Hepatic stellate cell (primary cell): Measurements from ENCODE around the gene ANO4.

Experiments
- DNase-seq: peaks from one replicate; pipeline ENCODE4 v3.0.0; 2011; ENCODE audit warnings: low spot score

The ANO4 gene

DNA sequence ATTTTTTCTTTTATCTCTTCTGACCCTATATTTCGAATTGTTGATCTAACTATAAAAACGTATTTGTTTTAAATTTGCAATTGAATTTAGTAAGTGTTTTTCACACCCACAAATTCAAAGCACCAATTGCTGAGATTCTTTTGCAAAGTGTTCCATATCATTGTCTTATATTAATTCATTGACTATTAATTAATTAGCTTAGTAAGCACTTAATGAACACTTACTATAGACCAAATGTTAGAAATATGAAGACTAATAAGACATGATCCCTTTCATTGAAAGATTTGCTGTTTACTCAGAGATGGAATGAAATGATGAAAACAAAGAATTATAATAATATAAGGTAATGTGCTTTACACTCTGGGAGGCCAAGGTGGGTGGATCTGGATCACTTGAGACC lies 14.2 kb downstream of the ANO4 start:
- DNase-seq: no peak

DNA sequence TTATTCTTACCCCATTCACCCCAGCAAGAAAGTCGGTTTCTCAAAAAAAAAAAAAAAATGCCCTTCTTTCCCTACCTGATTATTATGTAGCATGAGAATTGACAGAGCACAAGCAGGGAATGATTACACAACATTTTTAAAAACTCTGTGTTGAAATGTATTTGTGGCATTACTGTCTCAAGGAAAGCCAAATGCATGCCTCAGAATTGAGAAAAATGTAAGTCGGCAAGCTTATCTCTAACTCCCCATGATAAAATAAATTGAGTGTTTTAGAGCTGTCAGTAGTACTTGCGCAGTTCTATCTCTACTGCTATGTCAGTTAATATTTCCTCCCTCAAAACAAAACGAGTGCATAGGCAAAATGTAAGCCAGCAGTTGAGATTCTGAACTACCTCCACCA lies 25.7 kb downstream of the ANO4 start:
- DNase-seq: no peak

DNA sequence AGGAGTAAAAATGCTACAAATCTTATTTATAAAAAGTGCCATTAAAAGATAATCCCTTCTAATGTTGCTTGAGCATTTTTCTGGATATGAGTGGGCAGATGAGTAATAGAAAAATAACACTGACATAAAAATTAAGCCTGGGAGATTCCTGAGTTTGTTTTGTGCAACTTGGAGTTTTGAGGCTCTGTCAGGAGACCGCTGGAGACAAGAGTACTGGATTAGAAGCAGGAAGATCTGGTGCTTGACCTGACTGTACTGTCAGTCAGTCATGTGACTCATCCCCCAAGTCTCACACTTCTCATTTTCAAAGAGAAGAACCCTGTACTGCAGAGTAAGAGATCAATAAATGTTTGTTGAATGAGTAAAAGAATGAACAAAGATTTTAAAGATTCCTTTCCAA lies 29.4 kb downstream of the ANO4 start:
- DNase-seq: no peak

DNA sequence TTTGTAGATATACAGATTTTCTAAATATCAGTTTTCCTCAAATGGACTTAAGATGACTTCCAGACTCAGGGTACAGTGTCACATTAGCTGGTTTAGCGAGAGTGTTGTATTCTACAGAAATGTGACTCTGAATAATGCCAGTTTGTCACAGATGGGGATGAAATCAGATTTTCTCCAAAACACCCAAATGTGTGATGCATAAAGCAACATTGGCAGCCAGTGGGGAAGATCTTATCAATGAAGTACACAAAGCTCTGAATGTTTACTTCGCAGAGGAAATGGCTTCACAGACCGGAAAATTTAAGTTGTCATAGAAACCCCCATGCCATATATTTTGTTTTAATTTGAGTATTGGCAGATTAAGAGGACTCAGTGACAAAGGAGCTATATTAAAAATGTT lies 29.9 kb downstream of the ANO4 start:
- DNase-seq: no peak

DNA sequence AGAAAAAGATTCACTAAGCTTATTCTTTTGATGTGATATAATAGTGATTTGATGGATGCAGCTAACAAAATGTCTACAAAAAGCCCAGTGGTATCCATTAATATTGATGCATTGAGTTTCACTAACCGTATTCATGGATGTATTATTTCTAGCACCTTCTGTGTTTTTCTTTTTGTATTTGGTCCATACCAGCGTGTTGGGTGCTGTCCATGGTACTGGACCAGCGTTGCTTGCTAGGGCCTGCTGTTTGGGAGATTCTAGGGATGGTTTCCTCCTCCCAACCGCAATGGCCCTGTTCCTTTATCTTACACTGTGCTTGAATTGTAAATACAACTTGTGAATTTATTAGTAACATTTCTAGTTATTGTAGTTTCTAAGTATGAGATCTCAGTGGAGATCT lies 31.7 kb downstream of the ANO4 start:
- no peak for DNase-seq

DNA sequence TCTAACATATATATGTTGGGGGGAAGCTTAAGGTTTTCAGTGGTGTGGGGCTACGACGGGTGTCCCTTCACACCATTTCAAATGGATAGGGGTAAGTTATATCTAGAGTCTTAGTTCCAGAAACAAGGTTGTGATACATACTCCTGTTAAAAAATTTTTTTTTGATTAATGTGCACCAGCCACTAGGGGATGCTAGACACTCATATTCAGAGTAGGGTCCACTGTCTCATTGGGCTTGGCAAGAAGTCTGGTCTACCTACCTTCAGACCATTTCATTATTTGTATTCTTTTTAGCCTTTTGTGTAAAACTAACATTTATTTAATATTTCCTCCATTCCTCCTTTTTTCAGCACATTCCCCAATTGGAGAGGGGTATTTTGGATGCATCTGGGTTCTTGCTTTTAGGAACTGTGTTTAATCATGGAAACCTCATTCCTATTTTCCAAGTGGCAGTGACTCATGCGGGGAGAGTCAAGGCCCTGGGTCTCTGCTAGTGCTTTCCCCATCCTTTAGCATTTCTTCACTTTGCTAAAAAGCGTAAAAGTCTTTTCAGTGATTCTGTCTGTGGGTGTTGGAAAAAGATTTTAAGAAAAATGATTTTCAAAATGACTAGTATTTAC lies 33.4 kb downstream of the ANO4 start:
- DNase-seq: no peak

DNA sequence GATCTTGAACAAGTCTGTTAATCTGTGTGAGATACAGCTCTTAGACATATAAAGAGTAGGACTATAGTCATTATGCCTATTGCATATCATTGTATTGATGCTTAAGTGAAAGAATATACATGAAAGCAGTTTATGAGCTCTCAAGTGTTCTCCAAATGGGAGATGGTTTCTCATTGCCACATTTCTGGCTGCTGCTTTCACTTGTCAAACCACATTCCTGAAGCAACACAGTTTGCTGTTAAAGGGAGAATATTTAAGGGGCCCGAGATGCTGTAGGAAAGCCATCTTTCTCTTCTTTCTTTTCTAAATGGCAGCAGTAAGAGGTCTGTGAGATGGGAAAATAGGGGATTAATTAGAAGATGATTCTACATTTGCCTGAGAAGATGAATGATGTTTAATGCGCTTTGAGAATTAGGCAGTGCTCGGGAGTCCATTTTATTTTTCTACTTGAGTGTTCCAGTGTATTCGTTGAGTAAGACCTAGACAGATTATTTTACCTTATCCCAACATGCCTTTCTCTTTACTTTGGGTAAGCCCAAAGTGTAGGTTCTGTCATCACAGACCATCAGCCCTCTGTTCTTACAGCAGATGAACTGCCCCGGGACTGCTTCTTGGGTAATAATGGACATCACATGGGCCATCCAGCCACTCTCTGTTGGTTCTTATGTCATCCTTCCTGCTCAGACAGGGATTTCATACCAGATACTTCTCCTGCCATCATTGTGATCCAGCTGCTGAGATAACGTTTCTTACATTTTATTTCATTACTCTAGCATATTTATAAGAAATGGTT lies 35.6 kb downstream of the ANO4 start:
- no peak for DNase-seq

DNA sequence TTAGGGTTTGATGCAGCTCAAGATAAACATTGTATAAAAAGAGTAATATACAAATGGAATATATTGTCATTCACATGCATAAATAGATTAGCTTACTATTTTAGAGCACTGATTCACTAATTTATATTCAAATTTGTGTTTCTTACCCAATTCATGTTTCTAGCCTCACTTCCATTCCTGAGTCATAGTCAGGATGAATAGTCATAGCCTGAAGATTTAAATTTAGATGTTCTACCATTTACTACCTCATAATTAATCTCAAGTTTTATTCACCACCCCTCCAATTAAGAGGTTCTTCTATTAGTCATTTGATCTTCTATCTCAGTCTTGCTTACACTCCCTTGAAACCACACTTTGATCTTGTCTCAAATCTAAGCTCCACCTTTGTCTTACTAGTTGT lies 38.7 kb downstream of the ANO4 start:
- DNase-seq: no peak

DNA sequence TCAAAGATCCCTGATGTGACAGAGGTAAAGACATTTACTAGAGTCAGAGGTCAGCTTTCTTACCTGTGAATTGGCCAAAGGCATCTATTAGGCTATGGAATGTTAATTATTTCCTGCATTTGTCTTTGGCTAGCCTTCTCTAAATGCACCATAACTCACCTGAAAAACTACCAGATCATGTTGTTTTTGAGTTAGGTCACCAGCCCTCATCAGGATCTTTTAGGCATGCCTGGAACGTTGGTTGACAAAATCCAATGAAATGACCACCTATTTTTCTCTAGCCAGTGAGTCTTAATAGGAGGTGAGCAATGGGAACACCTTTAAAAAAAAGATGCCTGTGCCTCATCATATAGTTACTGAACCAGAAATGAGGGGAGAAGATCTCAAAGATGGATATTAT lies 46.2 kb downstream of the ANO4 start:
- DNase-seq: no peak

DNA sequence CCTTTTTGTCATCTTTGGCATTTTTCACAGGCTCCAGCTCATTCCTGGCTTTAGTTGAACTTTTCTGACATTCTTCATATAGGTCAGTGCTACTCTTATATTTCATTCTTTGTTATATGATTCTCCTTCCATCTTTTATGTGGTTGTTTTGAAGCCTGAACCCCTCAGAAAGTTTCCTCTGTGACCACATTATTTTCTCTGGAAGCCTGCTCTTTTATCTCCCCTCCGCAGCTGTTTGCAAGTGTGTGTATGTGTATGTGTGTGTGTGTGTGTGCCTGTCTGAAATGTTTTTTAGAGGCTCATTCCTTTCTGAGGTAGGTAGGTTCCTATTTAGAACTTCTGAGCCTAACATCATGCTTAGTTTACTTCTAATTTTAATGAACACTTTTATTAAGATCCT lies 47.6 kb downstream of the ANO4 start:
- no peak for DNase-seq

DNA sequence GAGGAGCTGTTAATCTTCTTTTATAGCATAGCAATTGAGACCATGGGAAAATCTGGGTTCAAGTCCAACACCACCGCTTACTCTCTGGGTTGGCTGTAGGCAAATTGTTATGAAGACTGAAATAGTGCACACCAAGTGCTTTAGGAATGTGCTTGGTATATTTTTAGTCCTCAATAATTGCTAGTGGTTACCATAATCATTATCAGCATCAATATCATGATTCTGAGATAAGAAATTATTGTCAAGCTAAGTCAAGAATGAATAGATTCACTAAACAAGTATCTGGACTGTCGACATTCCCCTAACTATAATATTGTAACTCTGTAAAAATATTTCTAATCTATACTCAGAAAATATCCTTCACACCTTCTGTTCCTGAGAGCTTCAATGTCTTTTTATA lies 48.5 kb downstream of the ANO4 start:
- DNase-seq: no peak

DNA sequence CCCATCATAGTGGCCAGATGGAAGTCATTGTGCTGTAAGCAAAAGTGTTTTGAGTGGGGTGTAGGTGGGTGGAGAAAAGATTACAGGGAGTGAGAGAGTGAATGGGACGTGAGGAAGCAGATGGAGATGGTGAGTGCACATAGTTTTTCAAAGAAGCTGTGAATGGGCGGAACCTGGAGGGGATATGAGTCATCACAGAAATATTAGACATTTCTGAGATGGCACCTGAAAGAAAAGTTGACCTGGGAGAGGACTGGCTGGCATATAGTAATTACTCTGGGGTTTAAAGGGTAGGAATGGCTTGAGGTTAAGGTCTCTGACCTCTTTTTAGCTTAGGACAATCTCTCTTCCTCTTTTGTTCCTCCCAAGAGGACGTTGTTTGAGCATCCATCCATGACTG lies 50.5 kb downstream of the ANO4 start:
- DNase-seq: no peak

DNA sequence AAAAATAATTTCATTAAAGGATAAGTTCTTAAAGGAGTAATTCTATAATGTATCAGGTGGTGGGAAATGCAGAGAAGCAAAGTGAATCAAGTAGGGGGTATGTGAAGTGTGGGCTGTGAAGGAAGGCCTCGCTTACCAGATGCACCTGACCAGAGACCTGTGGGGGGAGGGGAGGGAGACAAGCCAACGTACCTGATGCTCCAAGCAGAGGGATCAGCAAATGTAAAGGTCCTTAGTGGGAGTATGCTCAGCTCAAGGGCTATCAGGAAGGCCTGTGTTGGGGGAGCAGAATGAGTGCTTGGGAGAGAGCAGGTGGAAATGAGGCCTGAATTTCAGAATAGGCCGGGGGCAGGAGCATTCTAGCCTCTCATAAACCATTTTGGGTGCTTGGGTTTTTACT lies 57.1 kb downstream of the ANO4 start:
- DNase-seq: no peak

DNA sequence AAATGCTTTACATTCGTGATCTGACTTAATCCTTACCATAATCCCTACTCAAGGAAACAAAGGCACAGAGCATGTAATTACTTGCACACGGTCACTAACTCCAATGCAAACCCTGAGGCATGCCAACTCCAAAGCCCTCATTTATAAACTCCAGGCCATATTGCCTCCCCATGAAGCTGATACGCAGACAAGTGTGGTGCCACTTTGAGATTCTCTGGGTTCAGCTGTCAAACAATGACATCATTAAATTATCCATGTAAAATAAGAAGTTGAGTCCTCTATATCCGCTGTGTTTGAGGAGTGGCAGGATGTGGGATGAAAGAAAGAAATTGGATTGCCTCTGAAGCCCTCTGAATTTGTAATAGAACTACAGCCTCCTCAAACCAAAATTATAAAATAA lies 62.8 kb downstream of the ANO4 start:
- DNase-seq: no peak

DNA sequence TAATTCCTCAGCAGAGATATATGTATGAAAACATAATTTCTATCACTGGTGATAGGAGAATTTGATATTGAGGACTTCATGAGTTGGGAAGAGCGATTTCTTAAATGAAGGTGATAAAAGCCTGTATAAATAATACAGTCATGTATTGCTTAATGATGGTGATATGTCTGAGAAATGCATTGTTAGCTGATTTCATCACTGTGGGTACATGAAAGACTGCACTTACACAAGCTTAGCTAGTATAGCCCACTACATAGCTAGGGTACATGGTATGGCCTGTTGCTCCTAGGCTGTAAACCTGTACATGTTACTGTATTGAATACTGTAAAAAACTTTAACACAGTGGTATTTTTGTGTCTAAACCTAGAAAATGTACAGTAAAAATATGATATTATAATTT lies 63.4 kb downstream of the ANO4 start:
- no peak for DNase-seq

DNA sequence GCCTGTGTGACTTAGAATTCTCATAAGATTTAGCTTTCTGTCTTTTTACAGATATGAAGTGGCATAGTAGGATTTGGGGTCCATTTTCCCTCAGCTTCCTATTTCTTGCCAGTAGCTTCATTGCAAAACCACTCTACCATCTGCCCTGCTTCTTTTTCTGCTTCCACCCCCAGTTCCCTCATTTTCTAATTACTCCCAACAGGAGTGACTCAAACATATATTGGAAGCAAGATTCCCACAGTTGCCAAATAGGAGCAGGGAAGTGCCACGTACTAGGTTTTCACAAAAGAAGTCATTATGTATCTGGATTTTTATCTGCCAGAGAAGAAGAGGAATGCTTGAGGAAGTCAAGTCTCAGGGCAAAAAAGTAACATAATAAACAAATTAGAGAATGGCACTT lies 64.1 kb downstream of the ANO4 start:
- no peak for DNase-seq

DNA sequence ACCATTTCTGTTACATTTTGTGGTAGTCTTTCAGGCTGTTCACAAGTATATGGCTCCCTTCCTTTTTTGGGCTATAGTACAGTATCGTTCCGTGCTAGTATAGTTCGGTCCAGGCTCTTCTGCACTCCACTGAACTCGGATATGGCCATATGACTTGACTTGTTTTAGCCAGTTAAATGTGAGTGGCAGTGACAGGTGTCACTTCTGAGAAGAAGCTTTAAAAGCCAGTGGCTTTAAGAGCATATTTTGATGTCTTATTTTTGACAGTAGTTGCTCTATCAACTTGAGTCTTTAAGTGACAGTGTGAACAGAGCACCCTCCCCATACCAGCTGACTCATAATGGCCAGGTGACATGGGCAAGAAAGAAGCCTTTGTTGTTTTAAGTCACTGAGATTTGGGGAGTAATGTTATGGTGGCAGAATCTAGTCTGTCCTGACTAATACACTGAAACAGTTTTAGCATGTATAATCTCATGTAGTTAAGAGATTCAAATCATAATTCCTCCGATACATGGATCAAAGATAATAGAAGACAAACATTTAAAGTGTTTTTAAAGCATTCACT lies 64.6 kb downstream of the ANO4 start:
- no peak for DNase-seq

DNA sequence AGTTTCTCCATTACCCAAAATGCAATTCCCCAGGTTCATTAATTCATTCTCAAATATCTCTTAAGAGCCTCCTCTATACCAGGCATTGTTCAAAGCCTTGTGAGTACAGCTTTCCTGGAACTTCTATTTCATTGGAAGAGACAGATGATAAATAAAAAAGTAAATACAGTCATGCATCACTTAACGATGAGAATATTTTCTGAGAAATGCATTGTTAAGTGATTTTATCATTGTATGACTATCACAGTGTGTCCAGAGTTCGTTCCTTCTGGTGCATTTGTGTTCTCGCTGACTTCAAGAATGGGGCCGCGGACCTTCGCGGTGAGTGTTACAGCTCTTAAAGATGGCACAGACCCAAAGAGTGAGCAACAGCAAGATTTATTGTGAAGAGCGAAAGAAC lies 66.0 kb downstream of the ANO4 start:
- DNase-seq: no peak

DNA sequence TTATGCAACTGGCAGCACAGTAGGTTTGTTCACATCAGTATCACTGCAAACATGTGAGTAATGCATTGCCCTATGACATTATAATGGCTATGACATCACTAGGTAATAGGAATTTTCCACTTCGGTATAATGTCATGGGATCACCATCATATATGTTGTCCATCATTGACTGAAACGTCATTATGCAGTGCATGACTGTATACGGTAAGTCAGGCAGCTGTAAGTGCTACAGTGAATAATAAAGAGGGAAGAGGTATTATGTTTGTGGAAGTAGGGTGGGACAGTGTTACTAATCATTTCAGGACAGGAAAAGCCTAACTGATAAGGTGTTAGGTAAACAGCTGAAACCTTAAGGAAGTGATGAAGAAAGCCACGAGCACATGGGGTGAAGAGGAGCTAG lies 68.1 kb downstream of the ANO4 start:
- DNase-seq: no peak

DNA sequence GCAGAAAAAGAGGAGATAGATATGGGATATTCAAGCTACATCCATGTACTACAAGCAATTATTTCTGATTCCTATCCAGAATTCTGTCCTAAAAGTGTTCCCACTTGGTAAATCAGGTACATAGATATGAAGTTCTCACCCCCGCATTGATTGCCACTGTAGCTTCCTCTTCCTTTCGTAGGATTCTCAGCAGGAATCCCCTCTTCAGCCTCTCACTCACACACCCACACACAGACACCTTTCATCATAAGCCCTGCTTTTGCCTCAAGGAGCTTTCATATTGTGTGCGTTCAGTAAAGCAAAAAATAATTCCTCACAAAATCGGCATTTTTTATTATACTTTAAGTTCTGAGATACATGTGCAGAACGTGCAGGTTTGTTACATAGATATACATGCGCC lies 69.8 kb downstream of the ANO4 start:
- no peak for DNase-seq

DNA sequence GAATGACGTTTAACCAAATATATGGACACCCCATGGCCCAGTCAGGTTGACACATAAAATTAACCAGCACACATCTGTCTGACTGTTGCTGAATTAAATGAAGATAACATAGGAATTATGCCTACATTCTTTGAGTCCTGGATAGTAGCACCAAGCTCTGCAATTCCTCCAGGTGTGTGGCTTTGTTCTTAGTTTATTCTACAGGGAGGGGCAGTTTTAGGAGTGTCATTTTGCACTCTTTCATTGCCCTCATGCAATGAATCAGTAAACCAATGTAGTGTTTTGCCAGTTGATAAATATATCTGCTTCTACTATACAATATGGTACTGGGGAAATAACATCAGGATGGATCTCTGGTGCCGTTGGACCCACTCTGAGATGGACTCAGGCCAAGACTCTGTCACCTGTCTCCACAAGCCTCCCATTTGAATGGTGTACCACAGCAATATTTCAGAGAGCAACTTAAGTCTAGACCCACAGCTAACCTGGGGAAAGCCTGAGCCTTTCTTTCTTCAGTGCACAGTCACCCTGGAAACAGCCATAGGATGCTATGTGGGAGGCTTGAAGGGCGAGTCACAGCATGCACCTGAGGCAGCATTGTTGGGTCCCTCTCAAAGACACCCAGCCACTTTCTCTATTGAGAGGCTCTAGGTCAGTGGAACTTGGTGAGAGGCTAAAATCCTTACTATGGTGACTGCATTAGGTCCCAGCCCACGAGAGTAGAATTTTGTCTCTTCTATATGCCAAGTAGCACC lies 73.2 kb downstream of the ANO4 start:
- no peak for DNase-seq

DNA sequence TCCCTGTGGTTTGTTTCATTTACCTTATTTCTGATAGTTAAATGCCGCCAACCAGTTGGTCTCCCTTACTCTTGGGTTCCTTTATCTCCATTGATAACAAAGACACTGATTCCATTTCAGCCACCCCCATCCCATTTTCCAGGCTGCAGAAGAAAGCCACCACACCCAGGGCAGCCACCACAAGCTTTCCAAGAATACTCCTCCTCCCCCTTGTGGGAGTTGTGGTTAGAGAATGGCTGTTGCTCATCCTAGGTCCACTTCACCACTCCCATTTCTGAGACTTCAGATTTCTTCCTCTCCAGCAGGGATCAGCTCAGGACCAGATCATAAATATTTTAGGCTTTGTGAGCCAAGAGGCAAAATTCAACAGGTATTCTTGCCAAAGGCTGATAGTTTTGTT lies 73.9 kb downstream of the ANO4 start:
- DNase-seq: no peak

DNA sequence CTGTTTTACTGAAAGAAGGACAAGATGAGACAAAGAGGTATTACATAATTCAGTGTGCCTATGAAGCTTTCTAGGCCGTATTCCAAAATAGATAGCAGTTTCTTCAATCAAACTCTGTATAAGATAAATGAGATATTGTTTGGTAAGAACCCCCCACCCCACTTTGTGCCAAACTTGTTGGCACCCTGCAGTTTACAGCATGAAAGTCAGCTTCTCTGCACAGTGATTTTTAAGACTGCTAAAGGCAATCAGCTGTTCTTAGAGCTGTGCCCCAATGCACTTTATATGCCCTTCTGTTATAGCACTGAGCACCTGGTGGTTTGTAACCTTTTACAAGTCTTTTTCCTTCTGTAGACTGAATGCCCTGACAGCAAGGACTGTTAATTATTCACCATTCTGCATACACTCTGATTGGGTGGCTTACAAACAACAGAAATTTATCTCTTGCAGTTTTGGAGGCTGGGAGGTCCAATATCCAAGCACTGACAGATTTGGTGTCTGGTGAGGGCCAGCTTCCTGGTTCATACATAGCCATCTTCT lies 76.7 kb downstream of the ANO4 start:
- no peak for DNase-seq
